Calu3 (cell line): Measurements from ENCODE around the gene MLN. TPM values are rescaled to one million over a fixed set of nuclear protein-coding genes. Genes with fewer than 3 reads are reported as not detected.

Experiments used
- BruUV-seq: library from RNA; stranded (reverse); fragments of 400-500 nt; replicated peaks from 2 replicates; lab custom pipeline; 2021; lab: Mats Ljungman, UMichigan
- CTCF ChIA-PET: fragments of 300-600 bp; sonication (Branson Sonifier 250); formaldehyde crosslinking; loops from one replicate; lab custom pipeline; 2022; ENCODE audit warnings: antibody characterized with exemption; lab: Charles Lee
- DNase-seq: peaks from one replicate; pipeline ENCODE4 v3.0.0; 2022
- H3K27ac Mint-ChIP-seq: one replicate; pipeline ENCODE4 v1.8.0; 2022; ENCODE audit warnings: mixed read lengths; ENCODE audit not compliant: unreplicated experiment
- H3K27me3 Mint-ChIP-seq: one replicate; pipeline ENCODE4 v1.8.0; 2022; ENCODE audit warnings: mixed read lengths; ENCODE audit not compliant: unreplicated experiment
- H3K36me3 Mint-ChIP-seq: one replicate; pipeline ENCODE4 v1.8.0; 2022; ENCODE audit warnings: mild to moderate bottlenecking, moderate library complexity, mixed read lengths; ENCODE audit not compliant: insufficient read depth, unreplicated experiment
- H3K4me1 Mint-ChIP-seq: one replicate; pipeline ENCODE4 v1.8.0; 2022; ENCODE audit warnings: mild to moderate bottlenecking, low read depth, mixed read lengths; ENCODE audit not compliant: unreplicated experiment
- H3K4me3 Mint-ChIP-seq: one replicate; pipeline ENCODE4 v1.8.0; 2022; ENCODE audit warnings: mild to moderate bottlenecking, low read depth, moderate library complexity, mixed read lengths; ENCODE audit not compliant: unreplicated experiment
- H3K9me3 Mint-ChIP-seq: one replicate; pipeline ENCODE4 v1.8.0; 2022; ENCODE audit warnings: low read depth, mixed read lengths; ENCODE audit not compliant: unreplicated experiment
- intact Hi-C: fragments of 100-400 bp; cut with micrococcal nuclease; formaldehyde crosslinking; loops from one replicate; pipeline ENCODE4 v1.10.0; 2022; ENCODE audit not compliant: unreplicated experiment
- total RNA-seq: library from RNA; stranded (reverse); gene quantifications from 2 replicates; pipeline ENCODE4 v1.2.3, GENCODE V29; 2022
- TF ChIP-seq, protein P1 (sequence below): fragments of 200-600 bp; IDR thresholded peaks from one replicate; pipeline ENCODE4 v1.8.0; 2022; ENCODE audit warnings: antibody characterized with exemption; ENCODE audit not compliant: unreplicated experiment

MLN gene
- total RNA-seq, 1 experiment from 2014 or later = not detected

DNA sequence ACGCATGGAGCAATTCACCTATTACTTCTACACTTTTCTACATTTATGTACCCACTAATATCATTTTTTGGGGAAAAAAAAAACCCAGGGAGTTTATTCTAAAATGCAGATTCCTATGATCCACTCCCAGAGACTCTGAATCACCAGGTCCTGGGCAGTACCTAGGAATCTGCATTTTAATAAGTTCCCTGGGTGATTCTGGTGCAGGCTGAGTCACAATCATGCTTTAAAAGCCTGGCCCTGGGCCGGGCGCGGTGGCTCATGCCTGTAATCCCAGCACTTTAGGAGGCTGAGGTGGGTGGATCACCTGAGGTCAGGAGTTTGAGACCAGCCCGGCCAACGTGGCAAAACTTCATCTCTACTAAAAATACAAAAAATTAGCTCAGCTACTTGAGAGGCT is 43.3 kb upstream of the MLN start:
- no peak for DNase-seq
- CTCF ChIA-PET = no interaction called here
- no peaks in the 10 kb centered on the region for H3K4me1 Mint-ChIP-seq
- peaks cover 100% of the 10 kb centered on the region for H3K27me3 Mint-ChIP-seq
- H3K4me3 Mint-ChIP-seq = no peak overlapping the region
- no peaks in the 10 kb centered on the region for H3K36me3 Mint-ChIP-seq
- TF ChIP-seq, protein P1, sequence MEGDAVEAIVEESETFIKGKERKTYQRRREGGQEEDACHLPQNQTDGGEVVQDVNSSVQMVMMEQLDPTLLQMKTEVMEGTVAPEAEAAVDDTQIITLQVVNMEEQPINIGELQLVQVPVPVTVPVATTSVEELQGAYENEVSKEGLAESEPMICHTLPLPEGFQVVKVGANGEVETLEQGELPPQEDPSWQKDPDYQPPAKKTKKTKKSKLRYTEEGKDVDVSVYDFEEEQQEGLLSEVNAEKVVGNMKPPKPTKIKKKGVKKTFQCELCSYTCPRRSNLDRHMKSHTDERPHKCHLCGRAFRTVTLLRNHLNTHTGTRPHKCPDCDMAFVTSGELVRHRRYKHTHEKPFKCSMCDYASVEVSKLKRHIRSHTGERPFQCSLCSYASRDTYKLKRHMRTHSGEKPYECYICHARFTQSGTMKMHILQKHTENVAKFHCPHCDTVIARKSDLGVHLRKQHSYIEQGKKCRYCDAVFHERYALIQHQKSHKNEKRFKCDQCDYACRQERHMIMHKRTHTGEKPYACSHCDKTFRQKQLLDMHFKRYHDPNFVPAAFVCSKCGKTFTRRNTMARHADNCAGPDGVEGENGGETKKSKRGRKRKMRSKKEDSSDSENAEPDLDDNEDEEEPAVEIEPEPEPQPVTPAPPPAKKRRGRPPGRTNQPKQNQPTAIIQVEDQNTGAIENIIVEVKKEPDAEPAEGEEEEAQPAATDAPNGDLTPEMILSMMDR = no peak
- BruUV-seq = no TSS peak
- no peaks in the 10 kb centered on the region for H3K9me3 Mint-ChIP-seq
- no peak overlapping the region for H3K27ac Mint-ChIP-seq
- intact Hi-C loops = no loop called here

DNA sequence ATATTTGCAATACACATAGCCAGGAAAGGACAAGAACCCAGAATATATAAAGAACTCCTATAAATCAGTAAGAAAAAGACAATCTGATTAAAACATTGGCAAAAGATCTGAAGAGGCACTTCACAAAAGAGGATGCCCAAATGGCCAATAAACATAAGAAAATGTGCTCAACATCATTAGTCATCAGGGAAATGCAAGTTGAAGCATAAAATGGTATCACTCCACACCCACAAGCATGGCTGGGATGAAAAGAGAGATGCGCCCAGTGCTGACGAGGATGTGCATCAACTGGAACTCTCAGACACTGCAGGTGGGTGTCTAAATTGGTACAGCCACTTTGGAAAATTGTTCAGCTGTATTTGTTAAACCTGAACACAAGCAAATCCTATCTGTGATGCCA is 42.4 kb upstream of the MLN start:
- Mint-ChIP-seq H3K9me3 (no peaks in the 10 kb centered on the region), H3K4me1 (no peaks in the 10 kb centered on the region), H3K27ac (no peak overlapping the region), H3K4me3 (no peak overlapping the region), H3K27me3 (peaks cover 98% of the 10 kb centered on the region), H3K36me3 (no peaks in the 10 kb centered on the region)
- no TSS peak for BruUV-seq
- intact Hi-C loops = no loop called here
- no peak for DNase-seq
- CTCF ChIA-PET = no interaction called here
- TF ChIP-seq, protein P1 = no peak

DNA sequence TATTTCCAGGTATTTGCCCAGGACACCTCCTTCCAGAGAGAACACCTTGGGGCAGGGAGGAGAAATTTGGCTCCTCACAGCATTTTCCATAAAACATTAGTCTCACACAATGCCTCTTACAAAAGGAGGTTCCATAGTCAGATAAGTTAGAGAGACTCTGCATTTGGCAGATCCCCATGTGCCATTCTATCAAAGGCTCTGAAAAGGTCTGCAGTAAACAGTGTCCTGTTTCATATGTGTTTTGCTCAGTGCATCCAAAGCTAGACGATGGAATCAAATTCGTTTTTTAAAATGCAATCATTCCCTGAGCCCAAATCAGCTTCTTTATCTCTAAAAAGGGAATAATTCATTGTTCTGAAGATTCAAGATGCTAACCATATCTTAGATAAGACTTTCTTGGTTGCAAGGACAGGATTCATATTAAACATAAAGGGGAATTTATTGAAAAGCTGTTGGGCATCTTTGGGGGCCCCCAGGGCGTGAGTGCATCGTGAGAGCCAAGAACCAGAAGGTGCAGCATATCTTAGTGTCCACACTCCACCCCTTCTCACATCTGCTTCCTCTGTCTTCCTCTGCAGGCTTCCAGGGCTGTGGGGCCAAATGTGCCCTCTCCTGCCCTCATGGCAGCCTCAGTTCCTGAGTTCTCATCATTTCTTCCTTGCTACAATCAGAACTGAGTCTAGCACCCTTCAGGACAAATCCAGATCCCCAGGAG is 41.4 kb upstream of the MLN start:
- intact Hi-C loops = no loop called here
- H3K27ac Mint-ChIP-seq = no peak overlapping the region
- CTCF ChIA-PET = no interaction called here

DNA sequence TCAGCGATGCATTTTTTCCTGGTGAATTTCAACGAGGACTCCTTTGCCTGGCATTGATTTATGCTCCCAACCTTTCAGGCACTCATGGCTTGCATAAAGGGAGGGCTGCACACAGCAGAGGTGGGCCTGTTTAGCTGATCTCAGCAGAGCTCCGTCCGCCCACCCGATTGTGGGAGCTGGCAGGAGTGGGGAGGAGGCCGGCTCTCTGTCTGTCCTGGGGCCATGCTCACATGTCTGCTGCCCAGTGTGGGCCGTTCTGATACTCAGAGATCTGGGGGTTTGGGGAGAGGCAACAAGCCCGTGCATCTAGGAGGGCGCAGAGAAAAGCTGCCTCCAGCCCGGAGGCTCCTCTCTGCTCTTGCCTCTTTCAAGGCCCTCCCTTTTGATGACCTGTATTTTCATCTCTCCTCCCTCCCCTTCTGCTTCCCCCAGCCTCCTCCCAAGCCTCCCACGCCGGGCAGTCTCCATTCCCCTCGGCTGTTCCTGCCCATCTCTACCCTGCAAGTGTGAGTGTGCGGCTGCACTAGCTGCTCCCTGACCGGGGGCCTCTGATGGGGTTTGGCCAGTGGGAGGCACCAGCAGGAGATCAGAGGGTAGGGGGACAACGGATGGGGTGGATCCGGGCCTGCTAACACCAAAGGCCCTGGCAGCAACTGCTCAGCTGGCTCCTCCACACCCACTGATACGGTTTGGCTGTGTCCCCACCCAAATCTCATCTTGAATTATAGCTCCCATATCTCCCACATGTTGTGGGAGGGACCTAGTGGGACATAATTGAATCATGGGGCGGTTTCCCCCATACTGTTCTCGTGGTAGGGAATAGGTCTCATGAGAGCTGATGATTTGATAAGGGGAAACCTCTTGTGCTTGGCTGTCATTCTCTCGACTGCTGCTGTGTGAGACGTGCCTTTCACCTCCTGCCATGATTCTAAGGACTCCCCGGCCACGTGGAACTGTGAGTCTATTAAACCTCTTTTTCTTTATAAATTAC is 39.6 kb upstream of the MLN start:
- TF ChIP-seq, protein P1 = no peak
- DNase-seq = no peak
- no TSS peak for BruUV-seq
- CTCF ChIA-PET = interaction anchor here (0.6 to 0.7 kb wide), 2 partner anchors 270 to 1907 kb away, joined by 3 read pairs; no protein-coding TSS in a partner anchor
- peaks cover 72% of the 10 kb centered on the region for H3K27me3 Mint-ChIP-seq
- no peak overlapping the region for H3K4me3 Mint-ChIP-seq
- H3K9me3 Mint-ChIP-seq = no peaks in the 10 kb centered on the region
- no peaks in the 10 kb centered on the region for H3K36me3 Mint-ChIP-seq
- peaks cover 13% of the 10 kb centered on the region for H3K4me1 Mint-ChIP-seq
- no peak overlapping the region for H3K27ac Mint-ChIP-seq
- intact Hi-C loops = no loop called here

More for the DNA sequence above, 41.4 kb upstream of the MLN start:
- peaks cover 88% of the 10 kb centered on the region for H3K27me3 Mint-ChIP-seq
- no peak for DNase-seq
- BruUV-seq = no TSS peak
- no peak overlapping the region for H3K4me3 Mint-ChIP-seq
- H3K36me3 Mint-ChIP-seq = no peaks in the 10 kb centered on the region
- H3K9me3 Mint-ChIP-seq = no peaks in the 10 kb centered on the region
- TF ChIP-seq, protein P1 = no peak
- H3K4me1 Mint-ChIP-seq = peaks cover 3% of the 10 kb centered on the region
